Sigmoid colon (tissue), 7 donors: Measurements from ENCODE around the gene APBB2. TPM values are rescaled to one million over a fixed set of nuclear protein-coding genes. Genes with fewer than 3 reads are reported as not detected.

Experiments
- DNase-seq: peaks from one replicate; pipeline ENCODE4 v3.0.0-alpha.2; 2019
- H3K27ac ChIP-seq, 4 donors: fragments of 200-600 bp; sonication (generic); one replicate each; pipeline ENCODE4 v1.5.1; 2016 to 2019; ENCODE audit warnings: mild to moderate bottlenecking in 1 of 4
- H3K27me3 ChIP-seq, 3 donors: fragments of 200-600 bp; sonication (generic); one replicate each; pipeline ENCODE4 v1.5.1; 2019; ENCODE audit warnings: mild to moderate bottlenecking in 1 of 3
- H3K36me3 ChIP-seq, 4 donors: fragments of 200-600 bp; sonication (generic); one replicate each; pipeline ENCODE4 v1.5.1; 2016 to 2019
- H3K4me1 ChIP-seq, 4 donors: fragments of 200-600 bp; sonication (generic); one replicate each; pipeline ENCODE4 v1.5.1; 2017 to 2019
- H3K4me3 ChIP-seq, 4 donors: fragments of 200-600 bp; sonication (generic); one replicate each; pipeline ENCODE4 v1.5.1; 2017 to 2019; ENCODE audit warnings: mild to moderate bottlenecking in 2 of 4, moderate library complexity in 1 of 4
- H3K9me3 ChIP-seq, 4 donors: fragments of 200-600 bp in 3 of 4; sonication (generic) in 3 of 4; one replicate each; pipeline versions ENCODE4 v1.5.1 to v1.6.1; 2013 to 2019
- CTCF ChIP-seq, 4 experiments: fragments of 450-650 bp in 3 of 4; fragments of 200-600 bp in 1 of 4; IDR thresholded peaks; one replicate each; pipeline ENCODE4 v1.5.1; 2016 to 2019; ENCODE audit warnings: antibody characterized with exemption in 4 of 4, mild to moderate bottlenecking in 3 of 4, moderate library complexity in 2 of 4
- EP300 ChIP-seq, 4 donors: sonication (generic); formaldehyde crosslinking; IDR thresholded peaks; one replicate each; pipeline ENCODE4 v1.6.1; 2017; ENCODE audit warnings: antibody characterized with exemption in 4 of 4
- POLR2A ChIP-seq, 2 donors: fragments of 450-650 bp; IDR thresholded peaks; one replicate each; pipeline ENCODE4 v1.6.1; 2016; ENCODE audit warnings: antibody characterized with exemption in 2 of 2, mild to moderate bottlenecking in 2 of 2, moderate library complexity in 2 of 2
- POLR2AphosphoS5 ChIP-seq, 4 donors: sonication (generic); formaldehyde crosslinking; IDR thresholded peaks; one replicate each; pipeline ENCODE4 v1.6.1; 2017; ENCODE audit warnings: antibody characterized with exemption in 4 of 4
- WGBS, 2 donors: extraction: QIAGEN DNeasy Blood & Tissue Kit; methylation state at CpG; one replicate each; pipeline ENCODE4 v1.1.7; 2013; 5-methylcytosine and 5-hydroxymethylcytosine counted together
- intact Hi-C: fragments of 100-400 bp; cut with DNase I; formaldehyde crosslinking; loops from one replicate; pipeline ENCODE4 v1.15.1; 2023
- polyA plus RNA-seq, 3 donors: library from polyadenylated mRNA; stranded (reverse); fragments of 200-250 nt; gene quantifications; one replicate each; pipeline ENCODE4 v1.2.3, GENCODE V29; 2013
- total RNA-seq, 4 donors: library from RNA; depleted of rRNA; stranded (reverse); fragments of >200 nt; gene quantifications; one replicate each; pipeline ENCODE4 v1.1.0, GENCODE V29; 2016
- donor health status: healthy with polysubstance abuse.
- donor health status: Bipolar disorder and iron deficiency.
- donor health status: healthy.

The APBB2 gene
- total and polyA plus RNA-seq, 7 donors = 7.8 to 108 (median 69.1) TPM

GRCh38 chr4:41072021-41072777, 142.1 kb downstream of the APBB2 start:
- intact Hi-C loops = no loop called here
- TF ChIP-seq EP300 (IDR thresholded peaks at IDR 0.05) = no peak
- no peak for TF ChIP-seq POLR2AphosphoS5 (IDR thresholded peaks at IDR 0.05)
- TF ChIP-seq POLR2A (IDR thresholded peaks at IDR 0.05) = no peak
- TF ChIP-seq CTCF (IDR thresholded peaks at IDR 0.05) = no peak
- no peaks in the 10 kb centered on the region for H3K27me3 ChIP-seq
- H3K36me3 ChIP-seq = no peaks in the 10 kb centered on the region
- H3K4me1 ChIP-seq = peaks cover 0 to 43% (median 37%) of the 10 kb centered on the region in 4 donors
- no peaks in the 10 kb centered on the region for H3K9me3 ChIP-seq
- DNase-seq = no peak
- H3K4me3 ChIP-seq = no peak overlapping the region
- WGBS, 2 donors = 85 to 87% methylated on average over 7 of the region's 7 CpGs
- H3K27ac ChIP-seq = peak overlapping the region in 3 of 4 donors; percentile 20 to 76 (median 29)

DNA sequence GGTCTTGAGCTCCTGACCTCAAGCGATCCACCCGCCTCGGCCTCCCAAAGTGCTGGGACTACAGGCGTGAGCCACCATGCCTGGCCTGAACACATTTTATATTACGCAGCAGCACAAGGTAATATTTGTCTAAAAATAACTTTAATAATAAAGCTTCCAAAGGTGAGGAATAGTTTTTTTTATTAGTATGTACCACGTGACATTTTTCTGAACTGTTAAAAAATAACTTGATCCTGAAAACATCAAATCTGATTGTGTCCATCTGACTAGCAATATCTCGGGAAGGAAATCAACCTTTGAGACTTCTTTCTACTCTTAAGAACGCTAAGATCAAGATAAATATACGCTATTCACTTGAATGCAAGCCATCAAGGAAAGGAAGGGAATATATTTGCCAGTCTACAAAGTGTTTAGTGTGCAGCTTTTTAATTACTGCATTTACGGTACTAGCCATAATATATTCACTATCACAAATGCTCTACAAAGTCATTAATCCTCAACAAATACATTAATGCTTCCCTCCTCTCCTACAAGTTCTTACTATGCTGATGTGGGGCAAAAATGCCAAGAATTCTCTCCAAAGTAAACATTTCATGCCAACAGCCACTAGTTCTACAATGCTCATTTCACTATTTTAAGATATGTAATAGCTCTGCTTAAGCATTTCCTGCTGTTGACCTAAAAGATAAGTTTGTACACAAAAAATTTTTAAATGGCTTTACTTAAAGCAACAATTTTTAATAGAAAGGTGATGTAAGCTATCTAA, 143.6 kb downstream of the APBB2 start:
- H3K36me3 ChIP-seq = no peaks in the 10 kb centered on the region
- no peaks in the 10 kb centered on the region for H3K27me3 ChIP-seq
- no peak for DNase-seq
- no peaks in the 10 kb centered on the region for H3K9me3 ChIP-seq
- TF ChIP-seq CTCF (IDR thresholded peaks at IDR 0.05) = no peak
- TF ChIP-seq EP300 (IDR thresholded peaks at IDR 0.05) = no peak
- no peak for TF ChIP-seq POLR2A (IDR thresholded peaks at IDR 0.05)
- TF ChIP-seq POLR2AphosphoS5 (IDR thresholded peaks at IDR 0.05) = no peak
- 87 to 89% methylated on average over 10 of the region's 10 CpGs for WGBS, 2 donors
- H3K4me1 ChIP-seq = peaks cover 0 to 43% (median 37%) of the 10 kb centered on the region in 4 donors
- no peak overlapping the region for H3K4me3 ChIP-seq
- intact Hi-C loops = no loop called here
- peak overlapping the region in 2 of 4 donors; percentile 75 to 76 for H3K27ac ChIP-seq

GRCh38 chr4:41069838-41070237, 144.5 kb downstream of the APBB2 start:
- Histone ChIP-seq H3K9me3 (no peaks in the 10 kb centered on the region), H3K36me3 (no peaks in the 10 kb centered on the region), H3K4me3 (no peak overlapping the region), H3K4me1 (peaks cover 0 to 49% (median 38%) of the 10 kb centered on the region in 4 donors), H3K27me3 (no peaks in the 10 kb centered on the region), H3K27ac (peak overlapping the region; percentile 30 to 76 (median 68))
- DNase-seq = no peak
- WGBS, 2 donors = 89 to 95% methylated on average over 1 of the region's 1 CpG
- TF ChIP-seq POLR2AphosphoS5 (IDR thresholded peaks at IDR 0.05) = no peak
- no peak for TF ChIP-seq EP300 (IDR thresholded peaks at IDR 0.05)
- TF ChIP-seq POLR2A (IDR thresholded peaks at IDR 0.05) = no peak
- intact Hi-C loops = no loop called here

DNA sequence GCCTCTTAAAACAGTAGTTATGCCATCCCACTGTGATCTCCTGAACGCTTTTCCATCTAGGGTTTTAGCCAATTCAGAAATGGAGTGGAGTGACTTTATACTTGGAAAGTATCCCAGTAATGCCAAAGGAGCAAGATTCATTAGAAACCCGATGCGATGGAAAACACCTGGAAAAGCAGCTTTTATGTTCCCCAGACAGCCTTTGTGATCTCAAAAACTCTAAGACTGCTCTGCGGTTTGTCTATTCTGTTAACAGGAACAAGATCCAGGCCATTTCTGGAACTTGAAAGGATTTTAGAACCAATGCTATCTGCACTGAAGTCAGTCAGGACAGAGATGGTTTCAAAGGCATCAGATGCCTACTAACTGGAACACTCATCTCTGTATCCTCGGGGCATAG, 145.1 kb downstream of the APBB2 start:
- 70 to 76% methylated on average over 5 of the region's 5 CpGs for WGBS, 2 donors
- intact Hi-C loops = no loop called here
- Histone ChIP-seq H3K27me3 (no peaks in the 10 kb centered on the region), H3K36me3 (no peaks in the 10 kb centered on the region), H3K27ac (peak overlapping the region; percentile 30 to 76 (median 68)), H3K9me3 (no peaks in the 10 kb centered on the region), H3K4me3 (no peak overlapping the region), H3K4me1 (peaks cover 0 to 55% (median 44%) of the 10 kb centered on the region in 4 donors)
- TF ChIP-seq POLR2A (IDR thresholded peaks at IDR 0.05) (no peak), EP300 (IDR thresholded peaks at IDR 0.05) (peak in 3 of 4 donors; percentile 45 to 73 (median 70)), CTCF (IDR thresholded peaks at IDR 0.05) (no peak), POLR2AphosphoS5 (IDR thresholded peaks at IDR 0.05) (peak; percentile 54 to 96 (median 92))
- DNase-seq = no peak

DNA sequence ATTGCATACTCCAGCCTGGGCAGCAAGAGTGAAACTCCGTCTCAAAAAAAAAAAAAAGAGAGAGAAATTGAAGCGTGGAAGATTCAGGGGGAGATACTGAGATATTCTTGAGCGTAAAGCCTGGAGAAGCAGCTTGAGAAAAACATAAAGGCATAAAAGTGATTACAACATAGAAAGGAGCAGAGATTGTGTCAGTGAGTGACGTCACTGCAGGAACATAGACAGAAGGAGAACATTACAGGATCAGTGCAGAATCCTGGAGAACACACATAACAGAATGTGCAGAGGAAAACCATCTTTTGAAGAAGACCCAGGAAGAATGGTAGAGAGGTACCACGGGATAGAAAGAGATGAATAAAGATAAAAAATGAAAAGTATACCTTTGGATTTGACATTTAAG, 147.0 kb downstream of the APBB2 start:
- H3K4me3 ChIP-seq = no peak overlapping the region
- H3K36me3 ChIP-seq = no peaks in the 10 kb centered on the region
- intact Hi-C loops = no loop called here
- H3K27me3 ChIP-seq = no peaks in the 10 kb centered on the region
- no peak for DNase-seq
- TF ChIP-seq POLR2AphosphoS5 (IDR thresholded peaks at IDR 0.05) = no peak
- no peak for TF ChIP-seq EP300 (IDR thresholded peaks at IDR 0.05)
- TF ChIP-seq CTCF (IDR thresholded peaks at IDR 0.05) = no peak
- TF ChIP-seq POLR2A (IDR thresholded peaks at IDR 0.05) = no peak
- H3K27ac ChIP-seq = no peak overlapping the region
- H3K9me3 ChIP-seq = no peaks in the 10 kb centered on the region
- 92% methylated on average over 5 of the region's 5 CpGs for WGBS, 2 donors
- H3K4me1 ChIP-seq = peaks cover 0 to 67% (median 54%) of the 10 kb centered on the region in 4 donors
